ENCODE results near the gene KMT5B. TPM values are rescaled to one million over a fixed set of nuclear protein-coding genes. Genes with fewer than 3 reads are reported as not detected.

Gene KMT5B
- 32.1 and 37.3 TPM in 2 replicates for total RNA-seq

DNA sequence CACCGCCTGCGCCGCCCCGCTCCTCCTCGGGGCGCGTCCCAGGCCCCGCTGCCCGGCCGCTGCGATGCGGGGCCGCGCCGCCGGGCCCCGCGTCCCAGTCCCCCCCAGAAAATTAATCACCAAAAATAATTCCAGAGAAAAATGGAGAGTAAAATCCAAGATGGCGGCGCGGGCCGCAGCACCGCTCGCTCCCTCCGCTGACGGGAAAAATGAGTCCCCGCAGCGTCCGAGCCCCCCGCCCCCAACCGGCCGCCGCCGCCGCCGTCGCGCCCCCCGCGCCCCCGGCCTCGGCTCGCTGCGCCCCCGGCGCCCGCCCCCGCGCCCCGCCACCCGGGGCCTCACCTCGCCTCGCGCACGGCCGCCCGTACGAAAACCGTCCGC is at the start of gene KMT5B:
TSS of gene KMT5B (minus strand) at position 162 of the 381 bp plus-strand sequence. CDS start 23,220 bp downstream, outside the sequence.
- Mint-ChIP-seq H3K27ac (peak within 1 kb of the TSS; percentile 92), H3K27me3 (ENCODE audit: insufficient read depth) (peaks cover 20% of the 10 kb centered on the region), H3K4me1 (ENCODE audit: low read depth) (peaks cover 44% of the 10 kb centered on the region), H3K36me3 (ENCODE audit: low read depth) (peaks cover 4% of the 10 kb centered on the region), H3K9me3 (no peaks in the 10 kb centered on the region), H3K4me3 (peak within 1 kb of the TSS; percentile 91)
- intact Hi-C loops (cut with micrococcal nuclease): loop anchor here (5.0 kb wide), 1 partner anchor 249 kb away; the partner anchor contains the start of gene PPP6R3
- DNase-seq (ENCODE audit: low spot score): no peak

DNA sequence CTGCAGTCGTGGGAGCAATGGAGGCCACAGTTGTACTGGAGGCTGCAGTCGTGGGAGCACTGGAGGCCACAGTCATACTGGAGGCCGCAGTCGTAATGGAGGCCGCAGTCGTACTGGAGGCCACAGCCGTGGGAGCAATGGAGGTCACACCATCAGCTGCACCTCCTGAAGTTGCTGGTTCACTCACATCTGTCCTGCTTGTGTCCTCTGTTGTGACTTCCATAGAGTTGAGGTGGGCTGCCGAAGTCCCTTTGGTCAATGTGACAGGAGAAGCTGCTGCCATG is 49.4 kb upstream of the KMT5B start:
- H3K4me3 Mint-ChIP-seq: no peak overlapping the region
- peaks cover 9% of the 10 kb centered on the region for H3K4me1 Mint-ChIP-seq (ENCODE audit: low read depth)
- no peaks in the 10 kb centered on the region for H3K9me3 Mint-ChIP-seq
- no peaks in the 10 kb centered on the region for H3K27me3 Mint-ChIP-seq (ENCODE audit: insufficient read depth)
- DNase-seq (ENCODE audit: low spot score): no peak
- no peak overlapping the region for H3K27ac Mint-ChIP-seq
- peaks cover 34% of the 10 kb centered on the region for H3K36me3 Mint-ChIP-seq (ENCODE audit: low read depth)
- intact Hi-C loops (cut with micrococcal nuclease): no loop called here

DNA sequence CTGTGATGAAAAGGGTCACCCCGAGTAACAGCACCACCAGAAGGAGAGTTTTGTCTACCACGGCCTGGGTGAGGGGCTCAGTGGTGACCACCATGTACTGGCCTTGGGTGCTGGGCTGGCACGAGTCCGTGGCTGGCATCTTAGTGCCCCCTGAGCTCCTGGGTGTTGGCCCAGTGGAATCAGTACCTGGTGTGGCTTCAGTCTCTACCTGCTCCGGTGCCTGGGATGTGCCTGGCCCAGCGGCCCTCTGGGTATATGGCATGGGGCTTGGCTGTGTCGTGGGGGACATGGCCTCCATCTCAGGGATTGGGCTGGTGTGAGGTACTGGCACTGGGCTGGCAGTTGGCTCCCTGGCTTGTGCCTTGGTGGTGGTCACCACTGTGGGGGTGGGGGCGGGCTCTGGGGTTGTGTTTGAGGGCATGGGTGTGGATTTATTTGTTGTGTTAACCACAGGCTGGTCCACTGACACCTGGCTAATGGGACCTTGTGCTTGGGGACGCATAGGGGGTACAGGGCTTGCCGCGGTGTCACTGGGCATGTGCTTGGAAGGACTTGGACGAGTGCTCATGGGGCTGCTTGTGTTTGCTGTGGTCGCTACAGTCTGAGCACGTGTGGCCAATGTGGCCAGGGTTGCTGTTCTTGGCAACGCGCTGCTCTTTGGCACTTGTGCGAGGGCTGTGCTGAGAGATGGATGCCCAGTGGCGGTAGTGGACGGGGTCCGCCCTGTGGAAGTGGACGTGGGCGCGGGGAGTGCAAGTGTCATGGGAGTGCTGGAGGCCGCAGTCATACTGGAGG is 48.9 kb upstream of the KMT5B start:
- no peaks in the 10 kb centered on the region for H3K9me3 Mint-ChIP-seq
- H3K27ac Mint-ChIP-seq: no peak overlapping the region
- intact Hi-C loops (cut with micrococcal nuclease): no loop called here
- H3K4me1 Mint-ChIP-seq (ENCODE audit: low read depth): peaks cover 11% of the 10 kb centered on the region
- H3K4me3 Mint-ChIP-seq: no peak overlapping the region
- H3K36me3 Mint-ChIP-seq (ENCODE audit: low read depth): peaks cover 31% of the 10 kb centered on the region
- DNase-seq (ENCODE audit: low spot score): no peak
- H3K27me3 Mint-ChIP-seq (ENCODE audit: insufficient read depth): no peaks in the 10 kb centered on the region

DNA sequence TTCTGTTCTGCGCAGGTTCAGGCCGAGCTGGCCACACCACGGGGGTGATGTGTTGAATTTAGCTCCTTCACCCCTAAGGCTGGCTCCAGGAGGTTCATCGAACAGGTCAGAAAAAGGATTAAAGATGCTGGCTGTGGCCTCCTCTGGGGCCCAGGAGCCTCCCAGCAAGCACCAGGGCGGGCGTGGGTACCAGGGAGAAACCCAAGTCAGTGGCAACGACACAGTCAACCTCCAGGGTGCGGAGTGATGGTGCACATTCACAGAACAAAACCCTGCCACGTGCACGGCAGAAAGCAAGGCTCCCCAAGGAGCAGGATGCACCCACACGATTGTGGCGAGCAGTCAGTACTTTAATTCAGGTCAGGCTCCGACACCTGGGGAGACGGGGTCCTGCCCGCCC is 47.9 kb upstream of the KMT5B start:
- Mint-ChIP-seq H3K4me1 (ENCODE audit: low read depth) (peaks cover 11% of the 10 kb centered on the region), H3K9me3 (no peaks in the 10 kb centered on the region), H3K27me3 (ENCODE audit: insufficient read depth) (no peaks in the 10 kb centered on the region), H3K36me3 (ENCODE audit: low read depth) (peaks cover 31% of the 10 kb centered on the region), H3K27ac (no peak overlapping the region), H3K4me3 (no peak overlapping the region)
- intact Hi-C loops (cut with micrococcal nuclease): no loop called here
- no peak for DNase-seq (ENCODE audit: low spot score)

DNA sequence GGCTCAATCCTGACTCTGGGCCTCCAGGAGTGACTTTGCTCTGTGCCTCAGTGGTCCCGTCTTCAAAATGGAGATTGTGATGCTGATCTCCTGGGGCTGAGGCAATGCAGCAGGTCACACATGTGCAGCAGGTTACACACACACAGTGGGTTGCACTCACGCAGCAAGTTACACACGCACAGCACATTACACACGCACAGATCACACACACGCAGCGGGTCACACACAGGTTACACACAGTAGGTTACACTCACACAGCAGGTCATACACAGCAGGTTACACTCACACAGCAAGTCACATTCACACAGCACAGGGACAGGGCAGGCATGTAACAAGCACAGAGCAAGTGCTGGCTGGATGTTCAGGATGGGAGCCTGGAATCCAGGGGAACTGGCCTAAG is 47.4 kb upstream of the KMT5B start:
- Mint-ChIP-seq H3K27me3 (ENCODE audit: insufficient read depth) (no peaks in the 10 kb centered on the region), H3K27ac (no peak overlapping the region), H3K9me3 (no peaks in the 10 kb centered on the region), H3K4me1 (ENCODE audit: low read depth) (peaks cover 11% of the 10 kb centered on the region), H3K4me3 (no peak overlapping the region), H3K36me3 (ENCODE audit: low read depth) (peaks cover 31% of the 10 kb centered on the region)
- intact Hi-C loops (cut with micrococcal nuclease): no loop called here
- DNase-seq (ENCODE audit: low spot score): no peak

DNA sequence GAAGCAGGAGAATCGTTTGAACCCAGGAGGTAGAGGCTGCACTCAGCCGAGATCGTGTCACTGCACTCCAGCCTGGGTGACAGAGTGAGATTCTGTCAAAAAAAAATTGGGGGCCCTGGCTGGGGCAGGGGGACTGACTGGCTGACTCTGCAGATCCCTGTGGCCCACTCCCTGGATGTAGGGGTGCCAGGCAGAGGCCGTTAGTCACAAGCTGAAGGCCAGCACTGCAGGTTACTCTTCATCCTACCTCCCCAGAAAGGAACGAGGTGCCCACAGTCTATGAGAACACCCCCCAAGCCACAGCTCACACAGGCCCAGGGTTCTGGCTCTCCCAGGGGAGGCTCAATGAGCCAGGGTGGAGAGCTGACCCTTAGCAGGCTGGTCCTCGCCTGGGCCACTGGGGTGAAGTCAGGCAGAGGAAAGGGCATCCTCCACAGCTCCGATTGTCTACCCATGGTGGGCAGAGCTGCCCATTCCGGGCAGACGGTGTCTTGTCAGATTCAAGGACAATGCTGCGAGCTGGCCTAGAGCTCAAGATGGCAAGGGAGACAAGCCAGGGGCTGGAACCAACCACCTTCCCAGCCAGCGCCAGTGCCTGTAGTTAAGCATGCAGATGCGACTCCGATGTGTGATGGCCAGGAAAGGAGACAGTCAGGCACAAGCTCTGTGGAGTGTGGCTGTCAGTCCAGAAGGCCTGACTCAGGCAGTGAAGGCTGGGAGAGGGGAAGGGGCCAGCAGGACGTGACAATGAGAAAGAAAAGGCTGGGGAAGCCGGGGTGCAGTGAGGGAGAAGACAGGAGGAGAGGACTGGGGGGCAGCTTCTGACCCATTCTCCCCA is 46.2 kb upstream of the KMT5B start:
- no peak for DNase-seq (ENCODE audit: low spot score)
- H3K27ac Mint-ChIP-seq: no peak overlapping the region
- H3K4me1 Mint-ChIP-seq (ENCODE audit: low read depth): peaks cover 5% of the 10 kb centered on the region
- intact Hi-C loops (cut with micrococcal nuclease): no loop called here
- H3K9me3 Mint-ChIP-seq: no peaks in the 10 kb centered on the region
- no peak overlapping the region for H3K4me3 Mint-ChIP-seq
- H3K27me3 Mint-ChIP-seq (ENCODE audit: insufficient read depth): peaks cover 1% of the 10 kb centered on the region
- peaks cover 23% of the 10 kb centered on the region for H3K36me3 Mint-ChIP-seq (ENCODE audit: low read depth)

DNA sequence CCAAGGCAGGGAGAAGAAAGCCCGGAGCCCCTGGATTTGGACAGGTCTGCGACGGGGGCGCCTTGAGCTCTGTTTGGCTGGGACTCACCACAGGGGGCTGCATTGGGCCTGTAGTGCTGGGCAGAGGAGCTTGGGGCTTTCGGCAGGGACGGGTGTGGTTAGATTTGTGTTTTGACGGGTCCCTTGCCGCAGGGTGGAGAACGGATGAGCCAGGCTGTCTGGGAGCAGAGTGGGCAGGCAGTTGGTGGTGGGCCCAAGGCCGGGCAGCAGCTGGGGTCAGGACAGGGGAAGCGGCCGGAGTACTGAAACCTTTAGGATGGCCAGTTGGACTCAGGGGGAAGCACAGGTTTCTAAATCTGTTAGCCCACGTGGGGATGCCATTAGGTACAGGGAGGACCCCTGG is 45.3 kb upstream of the KMT5B start:
- Mint-ChIP-seq H3K36me3 (ENCODE audit: low read depth) (peaks cover 18% of the 10 kb centered on the region), H3K4me3 (no peak overlapping the region), H3K27me3 (ENCODE audit: insufficient read depth) (peaks cover 4% of the 10 kb centered on the region), H3K27ac (no peak overlapping the region), H3K4me1 (ENCODE audit: low read depth) (peaks cover 5% of the 10 kb centered on the region), H3K9me3 (no peaks in the 10 kb centered on the region)
- DNase-seq (ENCODE audit: low spot score): no peak
- intact Hi-C loops (cut with micrococcal nuclease): no loop called here

DNA sequence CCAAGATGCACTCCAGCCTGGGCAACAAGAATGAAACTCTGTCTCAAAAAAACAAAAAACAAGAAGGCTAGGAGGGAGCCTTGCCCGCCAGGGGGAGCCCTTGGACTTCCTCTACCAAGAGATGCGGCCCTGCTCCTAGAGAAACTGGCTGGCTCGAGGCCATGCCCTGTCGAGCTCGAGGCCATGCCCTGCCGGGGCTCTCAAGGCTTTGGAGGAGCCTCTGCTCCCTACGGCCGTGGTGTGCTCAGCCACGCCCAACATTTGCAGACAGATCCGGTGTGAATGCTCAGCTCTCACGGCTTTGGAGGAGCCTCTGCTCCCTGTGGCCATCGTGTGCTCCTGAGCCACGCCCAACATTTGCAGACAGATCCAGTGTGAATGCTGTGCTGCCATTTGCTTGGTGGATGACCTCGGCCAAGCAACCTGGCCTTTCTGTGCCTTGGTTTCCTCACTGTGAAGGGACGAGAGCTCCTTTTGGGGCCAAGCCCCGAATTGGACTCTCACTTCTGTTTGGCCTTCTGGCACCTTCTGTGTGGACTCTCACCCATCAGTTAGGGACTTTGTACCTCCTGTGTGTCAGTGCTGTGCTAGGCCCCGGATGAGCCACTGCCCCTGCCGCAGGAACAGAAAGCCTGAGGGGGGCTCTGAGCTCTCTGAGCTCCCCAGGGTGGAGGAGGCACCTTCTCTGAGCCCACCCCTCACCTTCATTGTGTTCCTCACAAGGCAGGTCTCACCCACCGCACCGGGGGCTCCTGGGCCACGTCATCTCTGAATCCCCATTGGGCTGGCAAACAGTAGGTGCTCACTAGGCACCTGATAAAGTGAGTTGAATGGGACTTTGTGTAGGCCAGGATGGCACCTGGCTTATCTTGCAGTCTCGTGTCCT is 44.6 kb upstream of the KMT5B start:
- no peaks in the 10 kb centered on the region for H3K9me3 Mint-ChIP-seq
- peak; percentile 83 for DNase-seq (ENCODE audit: low spot score)
- no peak overlapping the region for H3K27ac Mint-ChIP-seq
- peaks cover 5% of the 10 kb centered on the region for H3K4me1 Mint-ChIP-seq (ENCODE audit: low read depth)
- intact Hi-C loops (cut with micrococcal nuclease): loop anchor here (1.0 kb wide), 5 partner anchors 14 to 190 kb away; partner anchors contain the start of gene C11orf24
- peaks cover 4% of the 10 kb centered on the region for H3K27me3 Mint-ChIP-seq (ENCODE audit: insufficient read depth)
- no peak overlapping the region for H3K4me3 Mint-ChIP-seq
- H3K36me3 Mint-ChIP-seq (ENCODE audit: low read depth): peaks cover 12% of the 10 kb centered on the region

DNA sequence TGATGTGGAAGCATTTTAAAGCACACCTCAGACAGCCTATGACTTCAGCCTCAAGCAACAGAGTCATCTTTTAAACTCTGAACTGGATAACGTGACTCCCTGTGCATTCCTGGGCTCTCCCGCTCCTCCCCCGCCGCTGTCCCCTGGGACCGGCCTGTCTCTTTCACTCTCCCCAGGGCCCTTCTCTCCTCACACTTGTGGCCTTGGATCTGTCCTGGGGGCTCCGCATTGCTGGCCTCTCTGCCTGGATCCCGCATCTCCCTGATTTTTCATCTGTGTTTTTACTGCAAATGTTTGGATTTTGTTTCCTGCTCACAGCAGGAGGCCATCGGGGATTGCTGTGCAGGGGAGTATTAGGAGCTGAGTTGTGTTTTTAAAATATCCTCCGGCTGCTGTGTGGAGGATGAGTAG is 43.2 kb upstream of the KMT5B start:
- no peaks in the 10 kb centered on the region for H3K9me3 Mint-ChIP-seq
- H3K4me1 Mint-ChIP-seq (ENCODE audit: low read depth): peaks cover 10% of the 10 kb centered on the region
- H3K36me3 Mint-ChIP-seq (ENCODE audit: low read depth): no peaks in the 10 kb centered on the region
- H3K27me3 Mint-ChIP-seq (ENCODE audit: insufficient read depth): peaks cover 4% of the 10 kb centered on the region
- no peak for DNase-seq (ENCODE audit: low spot score)
- no peak overlapping the region for H3K4me3 Mint-ChIP-seq
- intact Hi-C loops (cut with micrococcal nuclease): no loop called here
- H3K27ac Mint-ChIP-seq: no peak overlapping the region

DNA sequence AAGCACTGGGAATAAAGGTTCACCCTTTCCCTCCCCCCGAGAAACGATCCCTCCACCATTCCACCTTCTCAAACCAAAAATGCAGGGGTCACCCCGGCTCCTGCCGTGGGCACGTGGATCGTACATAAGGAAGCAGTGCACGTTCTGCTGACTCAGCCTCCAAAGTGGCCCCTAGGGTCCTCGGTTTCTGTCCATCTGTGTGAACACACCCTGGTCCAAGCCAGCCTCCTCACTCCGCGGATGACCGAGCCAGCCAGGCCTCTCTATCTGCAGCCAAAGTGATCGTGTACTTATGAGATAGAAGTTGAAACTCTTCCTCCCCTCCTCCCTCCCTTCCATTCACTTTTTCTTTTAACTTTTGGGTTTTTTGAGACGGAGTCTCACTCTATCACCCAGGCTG is 42.4 kb upstream of the KMT5B start:
- intact Hi-C loops (cut with micrococcal nuclease): no loop called here
- Mint-ChIP-seq H3K4me3 (no peak overlapping the region), H3K27me3 (ENCODE audit: insufficient read depth) (peaks cover 4% of the 10 kb centered on the region), H3K9me3 (peaks cover 1% of the 10 kb centered on the region), H3K27ac (no peak overlapping the region), H3K36me3 (ENCODE audit: low read depth) (no peaks in the 10 kb centered on the region), H3K4me1 (ENCODE audit: low read depth) (peaks cover 13% of the 10 kb centered on the region)
- no peak for DNase-seq (ENCODE audit: low spot score)

DNA sequence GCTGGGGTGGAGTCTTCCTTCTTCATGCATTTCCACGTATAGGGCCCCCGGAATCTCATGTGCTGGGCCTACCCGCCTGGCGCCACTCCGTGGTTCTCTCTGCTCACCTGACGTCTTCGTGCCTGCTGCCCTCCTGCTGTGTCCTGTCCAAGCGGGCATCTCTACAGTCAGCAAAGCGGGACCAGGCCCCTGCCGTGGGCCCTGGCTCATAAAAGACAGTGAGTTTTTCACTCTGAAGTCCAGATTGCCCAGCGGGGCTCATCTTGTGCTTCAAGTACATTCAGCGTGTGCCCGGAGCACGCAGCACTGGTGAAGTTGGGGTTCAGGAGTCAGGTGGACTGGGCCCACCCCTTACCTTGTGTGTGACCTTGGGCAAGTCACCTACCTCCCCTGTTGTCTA is 41.3 kb upstream of the KMT5B start:
- intact Hi-C loops (cut with micrococcal nuclease): no loop called here
- H3K36me3 Mint-ChIP-seq (ENCODE audit: low read depth): no peaks in the 10 kb centered on the region
- H3K4me3 Mint-ChIP-seq: no peak overlapping the region
- no peak overlapping the region for H3K27ac Mint-ChIP-seq
- H3K27me3 Mint-ChIP-seq (ENCODE audit: insufficient read depth): peaks cover 4% of the 10 kb centered on the region
- H3K9me3 Mint-ChIP-seq: peaks cover 10% of the 10 kb centered on the region
- no peak for DNase-seq (ENCODE audit: low spot score)
- peaks cover 13% of the 10 kb centered on the region for H3K4me1 Mint-ChIP-seq (ENCODE audit: low read depth)

DNA sequence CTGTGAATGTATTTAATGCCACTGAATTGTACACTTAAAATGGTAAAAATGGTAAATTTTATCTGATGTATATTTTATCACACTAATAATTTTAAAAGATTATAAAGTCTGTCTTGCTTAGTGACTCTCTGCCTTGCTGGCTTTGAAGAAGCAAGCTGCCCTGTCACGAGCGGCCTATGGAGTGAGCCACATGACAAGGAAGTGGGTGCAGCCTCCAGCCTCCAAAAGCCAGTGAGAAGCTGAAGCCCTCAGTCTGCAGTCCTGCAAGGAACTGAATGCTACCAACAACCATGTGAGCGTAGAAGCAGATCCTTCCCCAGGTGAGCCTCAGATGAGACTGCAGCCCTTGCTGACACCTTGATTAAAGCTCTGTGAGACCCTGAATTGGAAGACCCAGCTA is 38.7 kb upstream of the KMT5B start:
- Mint-ChIP-seq H3K4me1 (ENCODE audit: low read depth) (peaks cover 8% of the 10 kb centered on the region), H3K36me3 (ENCODE audit: low read depth) (no peaks in the 10 kb centered on the region), H3K9me3 (peaks cover 19% of the 10 kb centered on the region), H3K27ac (no peak overlapping the region), H3K27me3 (ENCODE audit: insufficient read depth) (peaks cover 8% of the 10 kb centered on the region), H3K4me3 (no peak overlapping the region)
- DNase-seq (ENCODE audit: low spot score): no peak
- intact Hi-C loops (cut with micrococcal nuclease): no loop called here
